Mucosa of rectum (tissue), 2 donors: Measurements from ENCODE around the gene CRY1.
A peak's percentile ranks its signal among the peaks of the same experiment; 100 is the strongest.

Source experiments
- H3K27ac ChIP-seq, 2 donors: one replicate each; pipeline ENCODE4 v1.7.0; 2013; ENCODE audit warnings: inconsistent platforms in 2 of 2, low read depth in 2 of 2, low read length in 2 of 2
- H3K27me3 ChIP-seq, 2 donors: one replicate each; pipeline ENCODE4 v1.7.0; 2013; ENCODE audit warnings: low read length in 2 of 2; ENCODE audit not compliant: control insufficient read depth in 2 of 2, insufficient read depth in 2 of 2
- H3K36me3 ChIP-seq, 2 donors: one replicate each; pipeline ENCODE4 v1.7.0; 2013; ENCODE audit warnings: low read length in 2 of 2; ENCODE audit not compliant: control insufficient read depth in 2 of 2, insufficient read depth in 2 of 2
- H3K4me1 ChIP-seq, 2 donors: one replicate each; pipeline ENCODE4 v1.7.0; 2013; ENCODE audit warnings: low read length in 2 of 2, mild to moderate bottlenecking in 1 of 2; ENCODE audit not compliant: control insufficient read depth in 2 of 2, insufficient read depth in 2 of 2
- H3K4me3 ChIP-seq, 2 donors: one replicate each; pipeline ENCODE4 v1.7.0; 2013; ENCODE audit warnings: low read length in 2 of 2
- H3K9ac ChIP-seq, 2 donors: one replicate each; pipeline ENCODE4 v1.7.0; 2013; ENCODE audit warnings: low read length in 2 of 2, low read depth in 1 of 2, mild to moderate bottlenecking in 1 of 2
- H3K9me3 ChIP-seq, 2 donors: one replicate each; pipeline ENCODE4 v1.7.0; 2013; ENCODE audit warnings: low read length in 2 of 2; ENCODE audit not compliant: control insufficient read depth in 2 of 2
- donor health status: healthy.
- donor health status: Normal muscosa, but diverticular disease.

The CRY1 gene

DNA sequence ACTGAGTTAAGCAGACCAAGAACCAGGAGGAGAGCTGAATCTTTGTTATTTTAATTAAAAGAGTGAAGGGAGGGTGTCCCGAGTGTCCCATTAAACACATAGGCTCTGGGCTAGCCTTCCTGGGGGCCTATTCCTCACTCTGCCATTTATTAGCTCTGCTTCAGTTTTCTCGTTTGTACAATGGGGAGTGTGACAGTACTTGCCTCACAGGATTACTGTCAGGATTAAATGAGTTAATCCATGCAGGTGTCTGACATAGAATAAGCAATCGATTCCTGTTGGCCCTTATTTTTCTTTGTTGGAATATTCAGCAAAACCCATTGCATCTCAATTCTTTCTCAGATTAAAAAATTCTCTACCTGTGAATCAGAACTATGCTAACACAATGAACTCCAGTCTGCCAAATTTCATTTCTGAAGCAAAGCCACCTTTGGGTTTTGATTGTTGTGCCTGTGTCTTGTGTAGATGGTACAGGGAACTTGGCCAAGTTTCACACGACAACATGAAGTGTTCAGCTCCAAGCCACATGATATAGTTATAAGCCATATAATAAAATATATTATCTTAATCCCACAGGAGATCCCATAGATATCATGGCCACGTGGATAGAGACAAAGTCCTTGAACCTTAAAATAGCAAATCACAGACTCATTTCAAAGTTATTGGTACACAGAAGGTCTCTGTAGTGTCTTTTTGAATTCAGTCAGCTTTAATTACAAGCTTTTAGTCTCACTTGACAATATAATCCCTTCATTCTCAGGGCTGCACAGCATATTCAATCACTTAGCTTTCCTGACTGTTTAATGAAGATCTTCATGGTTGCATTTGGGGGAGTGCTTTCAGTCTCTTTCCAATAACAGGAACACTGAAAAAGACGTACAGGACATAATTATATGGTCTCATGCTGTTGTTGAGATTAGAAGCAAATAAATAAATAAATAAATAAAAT lies 34.4 kb upstream of the CRY1 start:
- Histone ChIP-seq H3K9ac (no peak overlapping the region), H3K4me3 (no peak overlapping the region), H3K27me3 (peaks cover 0 to 2% of the 10 kb centered on the region in 2 donors), H3K27ac (no peak overlapping the region), H3K4me1 (no peaks in the 10 kb centered on the region), H3K36me3 (no peaks in the 10 kb centered on the region), H3K9me3 (no peaks in the 10 kb centered on the region)

DNA sequence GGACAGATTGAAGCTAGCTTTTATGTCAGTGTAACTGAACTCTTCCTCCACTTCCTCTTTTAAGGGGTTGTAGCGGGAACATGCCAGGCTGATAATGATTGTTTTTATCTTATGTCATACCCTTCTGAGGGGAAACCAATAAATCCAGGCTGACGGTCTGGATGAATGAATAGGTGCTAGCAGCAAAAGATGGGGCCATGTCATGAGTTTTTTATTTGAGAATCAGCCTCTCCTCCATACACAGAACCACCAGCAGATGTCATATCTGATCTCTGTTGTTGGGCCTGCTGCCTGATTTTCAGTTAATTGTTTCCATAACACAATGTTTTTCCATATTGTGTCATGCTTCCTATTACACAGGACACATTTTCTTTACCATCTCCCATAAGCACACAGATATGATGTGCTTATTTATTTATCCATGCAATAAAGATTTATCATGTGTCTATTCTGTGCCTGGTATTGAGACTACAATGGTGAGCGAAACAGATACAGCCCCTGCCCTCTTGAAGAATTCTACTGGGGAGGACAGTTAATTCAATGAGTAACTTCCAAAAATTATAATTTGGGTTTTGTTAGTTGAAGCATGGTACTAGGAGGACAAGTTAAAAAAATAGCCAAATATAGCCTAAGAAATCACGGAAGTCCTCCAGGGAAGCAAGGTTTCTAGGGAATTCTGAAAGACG lies 33.6 kb upstream of the CRY1 start:
- Histone ChIP-seq H3K36me3 (no peaks in the 10 kb centered on the region), H3K9me3 (no peaks in the 10 kb centered on the region), H3K4me1 (no peaks in the 10 kb centered on the region), H3K27ac (no peak overlapping the region), H3K4me3 (no peak overlapping the region), H3K27me3 (peaks cover 0 to 2% of the 10 kb centered on the region in 2 donors), H3K9ac (no peak overlapping the region)

DNA sequence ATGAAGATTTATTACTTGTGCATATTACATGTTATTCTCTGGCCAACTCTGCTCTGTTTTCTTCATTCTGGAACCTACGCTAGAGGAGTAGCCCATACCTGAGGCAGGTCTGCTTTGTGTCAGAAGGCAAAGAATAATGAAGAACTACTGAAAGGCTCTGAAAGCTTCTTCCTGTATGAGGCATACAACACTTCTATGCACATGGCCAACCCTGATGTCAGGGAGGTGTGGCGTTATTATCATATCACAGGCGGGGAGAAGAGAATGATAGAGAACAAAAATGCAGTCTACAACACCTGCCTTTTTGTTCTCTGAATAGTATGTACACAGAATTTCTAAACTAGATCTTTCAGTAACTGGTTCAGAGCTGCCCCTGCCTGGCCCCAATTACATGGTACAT lies 32.5 kb upstream of the CRY1 start:
- no peaks in the 10 kb centered on the region for H3K36me3 ChIP-seq
- H3K27ac ChIP-seq: no peak overlapping the region
- H3K9me3 ChIP-seq: no peaks in the 10 kb centered on the region
- H3K4me3 ChIP-seq: no peak overlapping the region
- no peaks in the 10 kb centered on the region for H3K4me1 ChIP-seq
- no peak overlapping the region for H3K9ac ChIP-seq
- peaks cover 0 to 2% of the 10 kb centered on the region in 2 donors for H3K27me3 ChIP-seq

DNA sequence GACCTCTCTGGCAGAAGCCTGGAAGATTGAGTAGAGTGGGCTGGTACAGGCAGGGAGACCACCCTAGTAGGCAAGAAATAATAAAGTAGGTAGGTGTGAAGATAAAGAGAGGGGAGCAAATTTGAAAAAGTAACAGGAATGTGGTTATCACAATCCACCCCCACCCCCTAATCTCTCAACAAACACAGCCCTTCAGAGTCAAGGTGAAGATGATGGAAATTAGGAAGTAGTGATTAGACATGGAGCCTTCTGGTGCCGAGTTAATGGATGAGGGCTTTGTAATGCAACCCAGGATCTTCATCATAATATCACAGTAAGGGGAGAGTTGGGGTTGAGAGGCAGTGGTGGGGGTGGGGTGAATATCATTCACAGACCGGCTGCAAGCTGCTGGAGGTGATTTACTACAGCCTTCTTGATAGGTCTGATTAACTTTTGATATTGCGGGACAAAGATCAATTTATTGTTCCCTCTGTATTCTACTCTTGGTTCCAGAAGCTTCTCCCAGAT lies 29.2 kb upstream of the CRY1 start:
- H3K36me3 ChIP-seq: no peaks in the 10 kb centered on the region
- H3K27ac ChIP-seq: no peak overlapping the region
- peaks cover 0 to 2% of the 10 kb centered on the region in 2 donors for H3K27me3 ChIP-seq

DNA sequence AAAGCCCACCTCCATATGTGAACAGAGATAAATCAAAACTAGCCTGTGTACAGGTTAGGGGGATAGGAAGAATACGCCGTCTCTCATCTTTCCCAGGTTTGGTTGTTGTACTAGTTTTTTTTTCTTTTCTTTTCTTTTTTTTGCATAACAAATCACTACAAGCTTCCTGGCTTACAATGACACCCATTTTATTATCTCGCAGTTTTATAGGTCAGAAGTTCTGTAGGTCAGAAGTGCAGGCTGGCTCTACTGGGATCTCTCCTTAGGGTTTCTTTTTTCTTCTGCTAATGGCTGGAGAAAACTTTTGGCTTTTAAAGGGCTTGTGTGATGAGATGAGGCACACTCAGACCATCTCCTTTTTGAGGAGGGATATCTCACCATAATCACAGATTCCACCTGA lies 25.7 kb upstream of the CRY1 start:
- peaks cover 0 to 5% of the 10 kb centered on the region in 2 donors for H3K4me1 ChIP-seq
- H3K9me3 ChIP-seq: no peaks in the 10 kb centered on the region
- H3K36me3 ChIP-seq: no peaks in the 10 kb centered on the region
- no peak overlapping the region for H3K9ac ChIP-seq
- peaks cover 0 to 2% of the 10 kb centered on the region in 2 donors for H3K27me3 ChIP-seq
- no peak overlapping the region for H3K4me3 ChIP-seq
- no peak overlapping the region for H3K27ac ChIP-seq

More for the DNA sequence above, 29.2 kb upstream of the CRY1 start:
- H3K9me3 ChIP-seq: no peaks in the 10 kb centered on the region
- H3K9ac ChIP-seq: no peak overlapping the region
- H3K4me1 ChIP-seq: peaks cover 0 to 5% of the 10 kb centered on the region in 2 donors
- no peak overlapping the region for H3K4me3 ChIP-seq

DNA sequence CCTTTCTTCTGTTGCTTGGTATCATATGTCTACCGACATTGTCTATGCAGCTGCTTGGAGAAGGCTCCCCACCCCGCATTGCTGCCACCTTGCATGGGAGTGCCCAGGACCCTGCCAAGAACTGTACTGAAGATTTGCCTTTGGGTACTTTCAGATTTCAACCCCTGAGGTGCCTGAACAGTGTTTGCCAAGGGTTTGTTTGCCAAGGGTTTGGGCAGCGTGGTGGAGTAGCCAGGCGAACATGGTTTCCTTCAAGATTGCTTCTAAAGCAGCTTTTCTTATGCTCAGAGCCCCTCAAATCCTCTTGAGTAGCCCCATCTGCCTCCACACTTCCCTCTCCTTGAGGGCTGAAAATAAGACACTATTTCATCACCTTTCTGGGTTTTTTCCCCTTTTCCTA lies 25.3 kb upstream of the CRY1 start:
- no peaks in the 10 kb centered on the region for H3K36me3 ChIP-seq
- H3K27me3 ChIP-seq: peaks cover 0 to 2% of the 10 kb centered on the region in 2 donors
- peak overlapping the region in 1 of 2 donors; percentile 49 for H3K4me3 ChIP-seq
- H3K4me1 ChIP-seq: peaks cover 0 to 5% of the 10 kb centered on the region in 2 donors
- H3K9me3 ChIP-seq: no peaks in the 10 kb centered on the region
- no peak overlapping the region for H3K9ac ChIP-seq
- H3K27ac ChIP-seq: no peak overlapping the region

DNA sequence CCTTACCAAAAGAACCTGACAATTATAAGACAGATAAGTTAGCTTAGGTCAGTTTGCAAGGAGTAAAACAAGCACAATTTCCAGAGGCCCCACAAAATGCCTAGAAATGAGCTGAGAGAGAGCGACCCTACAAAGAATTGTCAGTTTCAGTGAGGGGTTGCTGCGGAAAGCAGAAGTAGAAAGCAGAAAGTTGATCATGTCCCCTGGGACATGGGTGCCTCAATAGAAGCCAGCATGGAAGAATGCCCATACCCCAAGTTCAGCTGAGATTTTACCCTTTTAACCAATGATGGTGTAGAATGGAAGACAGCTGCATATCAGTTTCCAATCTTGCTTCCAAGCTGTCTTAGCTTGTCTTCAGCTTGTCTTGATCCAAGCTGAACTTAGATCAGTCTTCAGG lies 21.8 kb upstream of the CRY1 start:
- no peak overlapping the region for H3K9ac ChIP-seq

DNA sequence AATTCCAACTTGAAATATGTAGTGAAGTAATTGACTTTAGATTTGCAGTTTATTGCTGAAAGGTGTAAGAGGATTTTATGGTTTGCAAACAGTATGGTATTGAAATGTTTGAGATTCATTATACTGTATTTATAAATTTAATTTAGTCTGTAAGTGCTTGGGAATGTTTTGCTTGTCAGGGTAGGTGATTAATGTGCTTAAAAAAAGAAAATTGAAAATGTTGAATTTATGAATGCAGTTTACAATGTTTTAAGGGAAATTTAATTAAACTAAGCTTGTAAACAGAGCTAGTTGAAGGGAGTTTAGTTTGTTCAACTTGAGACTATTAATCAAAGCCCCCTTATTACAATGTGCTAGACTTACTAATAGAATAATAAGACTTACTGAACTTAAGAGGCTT lies 18.0 kb upstream of the CRY1 start:
- no peak overlapping the region for H3K27ac ChIP-seq
- H3K9me3 ChIP-seq: no peaks in the 10 kb centered on the region
- H3K4me3 ChIP-seq: no peak overlapping the region
- H3K9ac ChIP-seq: no peak overlapping the region
- H3K4me1 ChIP-seq: no peaks in the 10 kb centered on the region
- H3K36me3 ChIP-seq: no peaks in the 10 kb centered on the region
- H3K27me3 ChIP-seq: no peaks in the 10 kb centered on the region

More for the DNA sequence above, 21.8 kb upstream of the CRY1 start:
- H3K27ac ChIP-seq: no peak overlapping the region
- H3K27me3 ChIP-seq: no peaks in the 10 kb centered on the region
- H3K36me3 ChIP-seq: no peaks in the 10 kb centered on the region
- no peaks in the 10 kb centered on the region for H3K9me3 ChIP-seq
- H3K4me1 ChIP-seq: peaks cover 0 to 5% of the 10 kb centered on the region in 2 donors
- H3K4me3 ChIP-seq: no peak overlapping the region

DNA sequence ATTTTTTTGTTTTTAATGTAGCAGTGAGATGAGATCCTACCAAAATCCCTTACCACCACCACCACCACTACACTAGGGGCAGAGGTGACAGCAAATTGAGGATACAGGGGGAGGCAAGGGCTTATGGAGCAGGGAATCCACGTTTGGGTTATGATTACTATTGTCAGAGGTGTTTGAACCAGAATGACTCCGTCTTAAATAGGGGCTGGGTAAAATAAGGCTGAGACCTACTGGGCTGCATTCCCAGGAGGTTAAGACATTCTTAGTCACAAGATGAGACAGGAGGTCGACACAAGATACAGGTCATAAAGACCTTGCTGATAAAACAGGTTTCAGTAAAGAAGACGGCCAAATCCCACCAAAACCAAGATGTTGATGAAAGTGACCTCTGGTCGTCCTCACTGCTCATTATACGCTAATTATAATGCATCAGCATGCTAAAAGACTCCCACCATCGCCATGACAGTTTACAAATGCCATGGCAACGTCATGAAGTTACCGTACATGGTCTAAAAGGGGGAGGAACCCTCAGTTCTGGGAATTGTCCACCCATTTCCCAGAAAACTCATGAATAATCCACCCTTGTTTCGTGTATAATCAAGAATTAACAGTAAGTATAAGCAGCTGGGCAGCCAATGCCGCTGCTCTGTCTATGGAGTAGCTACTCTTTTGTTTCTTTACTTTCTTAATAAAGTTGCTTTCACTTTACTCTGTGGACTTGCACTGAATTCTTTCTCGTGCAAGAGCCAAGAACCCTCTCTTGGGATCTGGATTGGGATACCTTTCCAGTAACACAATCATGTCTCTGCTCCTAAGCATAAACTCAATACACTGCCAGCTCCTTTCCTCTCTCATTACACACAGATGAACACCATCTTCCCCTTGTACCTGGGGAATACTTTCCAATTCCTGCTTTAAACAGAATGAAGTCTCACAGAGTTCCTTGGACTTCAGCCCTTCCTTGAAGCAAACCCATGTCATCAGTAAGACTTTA lies 16.7 kb upstream of the CRY1 start:
- Histone ChIP-seq H3K27ac (no peak overlapping the region), H3K9me3 (no peaks in the 10 kb centered on the region), H3K27me3 (no peaks in the 10 kb centered on the region), H3K36me3 (no peaks in the 10 kb centered on the region), H3K9ac (no peak overlapping the region), H3K4me3 (peak overlapping the region in 1 of 2 donors; percentile 43), H3K4me1 (no peaks in the 10 kb centered on the region)
